GM21723 (cell line): ENCODE data around the gene ARHGAP4.

Source experiments
- ATAC-seq: cut with Tn5 transposase; IDR thresholded peaks from one replicate; pipeline ENCODE4 v1.9.1; 2021; ENCODE audit warnings: mild to moderate bottlenecking, moderate library complexity; ENCODE audit not compliant: unreplicated experiment

The ARHGAP4 gene

DNA sequence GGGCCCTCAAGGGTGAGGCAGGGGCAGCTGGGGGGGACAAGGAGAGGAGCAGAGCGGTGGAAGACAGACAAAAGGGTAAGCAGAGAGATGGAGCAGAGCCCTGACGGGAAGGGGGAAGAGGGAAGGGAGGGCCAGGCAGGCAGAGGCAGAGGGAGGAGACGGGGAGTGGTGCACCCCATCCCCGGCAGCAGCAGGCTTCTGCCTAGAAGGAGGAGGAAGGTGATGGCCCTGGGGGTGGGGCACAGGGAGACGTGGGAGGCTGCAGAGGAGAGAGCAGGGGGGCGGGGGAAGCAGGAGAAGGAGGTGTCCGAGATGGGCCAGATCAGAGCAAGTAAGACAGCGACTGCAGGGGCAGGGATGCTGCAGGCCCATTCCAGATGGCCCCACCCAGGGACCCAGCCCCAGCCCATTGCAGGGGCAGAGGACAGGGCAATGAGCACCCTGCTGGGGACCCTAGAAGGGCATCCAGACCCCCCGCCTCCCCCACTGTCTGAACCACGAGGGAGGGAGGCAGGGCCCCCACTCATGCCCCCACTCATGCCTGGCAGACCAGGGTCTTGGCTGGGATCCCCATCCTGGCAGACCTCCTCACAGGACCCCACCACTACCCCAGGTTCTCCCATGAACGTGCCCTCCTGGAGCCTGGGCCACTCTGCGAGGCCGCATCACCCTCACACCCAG, 42.8 kb downstream of the ARHGAP4 start:
- no peak for ATAC-seq

DNA sequence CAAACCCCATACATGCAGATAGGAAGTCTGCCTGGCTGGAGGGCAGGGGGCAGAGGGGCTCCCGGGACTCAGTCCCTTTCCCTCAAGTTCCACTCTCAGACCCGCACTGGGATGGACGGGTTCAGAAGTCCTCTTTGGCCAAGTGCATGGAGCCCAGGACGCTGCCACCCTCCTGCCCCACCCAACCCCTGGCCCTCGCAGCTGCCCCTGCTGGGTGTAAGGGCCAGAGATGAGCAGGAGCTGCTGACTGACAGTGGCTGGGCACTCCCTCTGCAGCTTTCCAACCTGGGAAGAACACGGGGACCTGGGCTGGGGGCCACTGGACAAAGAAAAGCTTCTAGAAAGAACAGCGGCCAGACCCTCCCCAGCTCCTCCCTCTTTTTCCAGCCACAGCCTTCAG, 43.5 kb downstream of the ARHGAP4 start:
- no peak for ATAC-seq

DNA sequence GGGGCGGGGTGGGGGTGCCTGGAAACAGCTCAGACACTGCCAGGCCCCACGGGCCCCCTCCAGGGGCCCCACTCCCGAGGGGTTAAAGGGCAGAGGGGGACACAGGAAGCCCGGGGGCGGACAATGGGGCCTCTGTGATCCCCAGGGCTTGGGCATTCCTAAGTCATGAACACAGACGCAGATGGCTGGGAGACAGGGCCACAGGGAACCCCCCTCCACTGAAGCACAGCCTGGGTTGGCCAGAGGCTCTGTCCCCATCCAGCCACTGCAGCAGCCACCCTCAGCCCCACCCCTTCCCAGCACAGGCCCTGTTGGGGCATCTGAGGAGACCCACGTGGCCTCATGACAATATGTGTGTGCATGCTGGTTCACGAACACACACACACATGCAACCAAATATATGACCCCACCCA, 44.0 kb downstream of the ARHGAP4 start:
- ATAC-seq = no peak

DNA sequence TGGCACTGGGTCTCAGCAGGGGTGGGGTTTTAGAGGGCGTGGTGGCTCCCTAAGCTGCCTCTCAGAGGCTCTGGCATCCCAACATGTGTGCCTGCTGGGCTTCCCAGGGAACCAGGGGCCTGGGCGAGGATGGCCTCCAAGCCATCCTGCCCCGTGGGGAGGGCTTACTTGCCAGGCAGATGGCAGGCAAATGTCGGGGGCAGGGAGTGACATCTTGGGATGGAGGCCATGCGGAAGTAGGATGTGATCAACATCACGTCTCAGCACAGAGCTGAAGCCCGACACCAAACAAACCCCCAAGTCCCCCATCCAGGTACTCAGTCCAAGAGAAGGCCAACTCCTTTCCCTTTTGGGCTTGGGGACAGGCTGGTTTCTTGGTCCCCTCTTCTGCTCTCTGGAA, 44.8 kb downstream of the ARHGAP4 start:
- no peak for ATAC-seq

DNA sequence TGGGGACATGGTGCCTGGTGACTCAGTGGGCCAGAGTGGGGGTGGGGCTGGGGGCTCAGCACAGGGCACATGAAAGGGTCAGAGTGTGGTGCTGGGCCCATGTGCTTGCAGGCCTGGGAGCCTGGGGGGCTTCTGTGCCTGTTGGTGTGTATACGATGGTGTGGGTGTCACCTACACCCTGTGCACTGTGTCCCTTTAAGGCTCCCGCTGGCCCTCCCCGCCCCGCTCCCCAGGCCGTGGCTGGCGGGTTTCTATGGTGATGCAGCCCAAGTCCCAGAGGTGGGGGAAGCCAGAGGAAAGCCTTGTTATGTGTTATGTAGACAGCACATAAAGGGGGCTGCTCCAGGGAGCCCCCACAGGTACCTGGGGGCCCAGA, 45.6 kb downstream of the ARHGAP4 start:
- no peak for ATAC-seq

DNA sequence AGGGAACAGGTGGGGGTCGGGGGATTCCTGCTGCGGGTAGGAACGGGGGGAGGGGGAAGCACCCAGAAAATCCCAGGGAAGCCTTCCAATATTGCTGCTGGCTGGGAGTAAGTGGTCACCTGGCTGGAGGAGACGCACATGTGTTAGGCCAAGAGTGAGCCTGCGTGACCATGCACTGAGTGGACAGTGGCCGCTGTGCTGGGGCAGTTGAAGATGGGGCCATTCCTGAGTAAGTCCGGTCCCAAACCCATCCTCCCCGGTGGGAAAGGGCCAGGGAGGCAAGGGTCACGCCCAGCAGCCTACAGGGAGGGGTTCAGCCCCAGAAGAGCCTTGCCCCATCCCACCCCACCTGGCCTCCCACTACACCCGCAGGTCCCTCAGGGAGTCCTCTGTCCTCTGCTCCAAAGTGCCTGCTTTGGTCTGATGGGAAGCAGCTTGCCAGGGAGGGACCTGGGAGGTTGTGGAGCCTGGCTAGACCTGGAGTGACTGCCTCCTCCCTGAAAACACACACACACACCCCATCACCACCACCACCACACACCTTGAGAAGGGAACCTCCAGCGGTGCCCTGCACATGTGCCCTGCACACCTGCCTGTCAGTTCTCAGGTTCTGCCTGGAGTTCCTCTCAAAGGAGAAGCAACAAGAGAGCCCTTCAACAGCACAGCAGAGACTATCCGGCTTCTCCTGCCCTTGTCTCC, 46.2 kb downstream of the ARHGAP4 start:
- no peak for ATAC-seq

DNA sequence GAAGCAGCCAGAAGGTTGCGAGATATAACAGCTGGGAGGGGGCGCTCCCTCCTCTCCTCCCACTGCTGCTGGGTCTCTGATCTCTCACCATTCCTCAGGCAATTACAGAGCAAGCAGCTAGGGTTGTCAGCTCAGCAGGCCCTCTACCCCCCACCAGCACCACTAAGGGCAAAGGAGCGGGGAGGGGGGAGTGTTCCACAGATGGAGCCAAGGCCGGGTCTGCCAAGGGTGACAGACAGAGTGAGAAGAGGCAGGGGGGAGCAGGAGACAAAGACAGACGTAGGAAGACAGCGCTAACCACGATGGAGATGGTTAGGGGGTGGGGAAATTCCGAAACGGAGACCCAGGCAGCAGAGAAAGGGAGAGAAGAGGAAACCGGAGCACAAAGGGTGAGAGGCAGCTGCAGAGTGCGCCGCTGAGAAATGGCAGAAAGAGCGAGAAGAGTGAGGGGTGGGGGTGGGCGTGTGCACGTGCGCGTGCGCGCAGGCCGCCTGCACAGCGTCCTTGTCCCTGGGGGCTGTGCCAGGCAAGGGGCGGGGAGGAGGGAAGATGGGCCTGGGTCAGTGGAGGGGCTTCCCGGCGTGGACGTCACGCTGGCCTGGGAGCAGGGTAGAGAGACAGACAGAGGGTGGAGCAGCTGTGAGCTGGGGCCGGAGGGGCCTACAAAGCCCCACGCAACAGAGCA, 47.0 kb downstream of the ARHGAP4 start:
- no peak for ATAC-seq

DNA sequence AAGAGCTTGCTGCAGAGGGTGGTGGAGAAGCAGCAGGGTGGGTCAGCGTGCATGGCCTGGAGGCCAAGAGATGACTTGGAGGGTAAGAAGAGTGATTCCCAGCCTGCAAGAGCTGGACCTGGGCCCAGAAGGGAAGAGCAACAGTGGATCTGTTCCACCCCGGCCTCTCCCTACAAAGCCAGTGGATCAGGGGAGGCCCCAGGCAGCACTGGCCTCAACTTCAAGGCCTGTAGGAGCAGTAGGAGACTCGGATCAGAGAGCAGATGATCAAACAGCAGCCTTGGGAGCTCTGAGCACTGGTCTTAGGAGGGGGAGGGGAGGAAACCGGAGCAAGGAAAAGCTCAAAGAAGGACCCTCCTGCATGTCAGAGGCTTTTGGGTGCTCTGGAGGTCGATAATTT, 47.7 kb downstream of the ARHGAP4 start:
- no peak for ATAC-seq

DNA sequence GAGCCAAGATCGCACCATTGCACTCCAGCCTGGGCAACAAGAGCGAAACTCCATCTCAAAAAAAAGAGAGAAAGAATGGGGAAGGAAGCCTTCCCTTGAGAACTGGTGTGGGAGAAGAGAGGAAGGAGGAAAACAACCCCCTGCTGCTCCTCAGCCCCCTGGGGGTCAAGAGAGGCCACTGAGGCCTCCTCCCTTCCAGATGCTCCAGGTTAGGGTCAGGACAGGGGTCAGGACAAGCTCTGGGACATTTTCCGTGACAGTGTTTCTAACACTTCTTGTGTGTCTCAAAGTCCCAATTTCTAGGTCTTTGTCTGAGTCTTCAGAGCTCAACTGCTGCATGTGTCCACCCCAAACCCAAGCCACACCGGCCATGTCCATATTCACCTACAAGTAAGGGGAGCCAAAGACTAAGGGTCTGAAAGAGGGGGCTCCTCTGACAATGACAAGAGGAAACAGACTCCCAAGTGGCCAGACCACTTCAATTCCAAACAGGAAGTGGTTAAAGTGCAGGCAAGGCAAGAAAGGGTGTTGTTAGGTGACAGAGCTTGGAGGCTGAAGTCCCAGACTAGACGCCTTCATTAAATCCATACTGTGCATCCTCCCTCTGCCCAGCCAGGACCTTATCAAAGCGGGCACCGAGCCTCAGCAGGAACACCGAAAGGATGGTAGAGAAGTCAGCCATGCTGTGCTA, 48.3 kb downstream of the ARHGAP4 start:
- no peak for ATAC-seq

DNA sequence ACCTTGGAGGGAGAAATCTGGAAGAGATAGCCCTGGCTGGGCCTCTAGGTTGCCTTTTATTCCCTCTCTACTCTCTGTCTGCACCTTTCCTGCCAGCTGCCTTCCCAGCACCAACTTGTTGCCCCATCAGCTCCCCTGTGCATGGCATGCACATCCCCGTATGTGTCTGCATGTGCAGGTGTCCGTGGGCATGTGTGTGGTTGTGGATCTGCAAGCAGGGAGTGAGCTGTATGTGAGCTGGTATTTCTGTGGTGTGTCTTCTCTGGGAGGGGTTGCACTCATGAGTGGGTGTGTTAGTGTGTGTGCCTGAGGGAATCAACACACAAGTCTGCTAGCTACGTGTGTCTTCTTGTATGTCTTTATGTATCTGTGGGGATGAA, 50.0 kb downstream of the ARHGAP4 start:
- no peak for ATAC-seq

DNA sequence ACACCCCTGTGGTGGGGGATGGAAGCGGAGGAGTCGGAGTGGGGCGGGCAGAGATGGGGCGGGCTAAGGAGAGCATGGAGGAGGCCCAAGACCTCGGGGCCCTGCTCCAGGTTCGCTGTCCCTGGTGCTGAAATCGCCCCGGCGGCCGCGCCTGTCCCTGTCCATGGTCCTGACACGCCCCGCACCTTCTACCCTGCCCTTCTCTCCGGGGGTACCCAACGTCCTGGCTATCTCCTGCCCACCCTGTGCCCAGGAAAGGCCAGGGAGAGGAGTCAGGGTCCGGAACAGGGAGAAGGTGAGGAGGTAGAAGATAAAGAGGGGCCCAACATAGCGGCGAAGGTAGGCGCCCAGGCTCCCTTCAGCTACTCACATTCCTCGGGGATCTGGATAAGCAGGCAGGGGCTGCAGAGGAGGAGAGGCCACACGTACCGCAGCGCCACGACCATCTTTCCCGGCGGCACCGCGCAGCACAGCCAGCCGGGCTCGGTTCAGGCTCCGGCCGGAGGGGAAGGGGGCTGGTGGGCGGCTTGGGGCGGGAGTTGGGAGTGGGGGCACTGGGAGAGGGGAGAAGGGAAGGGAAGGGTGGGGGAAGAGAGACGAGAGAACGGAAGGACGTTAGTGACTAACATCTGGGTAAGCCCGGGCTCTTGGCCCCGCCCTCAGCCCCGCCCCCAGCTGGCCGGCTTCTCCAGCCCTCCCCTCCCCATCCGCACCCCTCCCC, 50.5 kb downstream of the ARHGAP4 start:
- ATAC-seq = no peak

DNA sequence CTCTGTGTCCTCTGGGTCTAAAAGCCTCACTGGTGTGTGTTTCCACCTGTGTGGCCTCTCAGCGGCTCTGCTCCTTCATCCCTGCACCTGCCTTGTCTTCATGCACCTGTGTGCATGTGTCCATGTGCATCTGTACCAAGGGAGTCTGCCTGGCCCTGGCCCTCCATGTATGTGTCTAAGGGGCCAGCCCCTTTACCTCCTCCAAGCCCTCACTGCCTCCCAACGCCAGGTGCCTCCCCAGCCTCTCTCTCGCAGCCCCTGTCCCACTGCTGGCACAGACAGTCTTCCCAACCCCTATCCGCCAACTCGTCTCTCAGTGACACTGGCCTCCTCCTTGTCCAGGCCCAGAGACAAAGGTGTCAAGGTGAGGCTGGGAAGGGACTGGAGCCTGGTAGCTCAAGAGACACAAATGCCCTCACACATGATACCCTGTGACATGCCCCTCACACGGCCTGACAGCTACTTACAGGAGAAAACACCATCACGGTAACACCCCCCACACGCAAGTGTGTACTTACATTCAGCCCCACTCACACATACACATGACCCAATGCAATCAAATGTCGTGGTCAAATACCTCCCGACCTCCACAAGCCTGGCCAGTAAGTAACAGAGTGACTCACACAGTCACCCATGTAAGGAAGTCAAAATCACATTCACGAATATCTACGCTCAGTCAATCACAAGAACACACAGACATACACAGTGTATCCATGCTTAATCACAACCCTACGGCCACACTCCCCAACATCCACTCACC, 51.5 kb downstream of the ARHGAP4 start:
- no peak for ATAC-seq

DNA sequence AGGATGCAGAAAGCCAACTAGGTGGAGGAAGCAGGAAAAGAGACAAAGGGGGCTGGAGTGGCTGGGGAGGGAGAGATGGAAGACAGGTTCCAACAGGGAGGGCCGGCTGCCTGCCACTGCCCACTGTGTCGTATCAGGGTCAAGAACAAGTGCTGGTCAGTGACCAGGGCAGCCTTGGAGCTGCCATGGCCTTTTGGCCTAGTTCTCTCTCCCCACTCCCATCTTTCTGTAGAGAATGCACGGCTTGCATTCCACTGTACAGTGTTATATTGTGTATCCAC, 52.0 kb downstream of the ARHGAP4 start:
- ATAC-seq = no peak

DNA sequence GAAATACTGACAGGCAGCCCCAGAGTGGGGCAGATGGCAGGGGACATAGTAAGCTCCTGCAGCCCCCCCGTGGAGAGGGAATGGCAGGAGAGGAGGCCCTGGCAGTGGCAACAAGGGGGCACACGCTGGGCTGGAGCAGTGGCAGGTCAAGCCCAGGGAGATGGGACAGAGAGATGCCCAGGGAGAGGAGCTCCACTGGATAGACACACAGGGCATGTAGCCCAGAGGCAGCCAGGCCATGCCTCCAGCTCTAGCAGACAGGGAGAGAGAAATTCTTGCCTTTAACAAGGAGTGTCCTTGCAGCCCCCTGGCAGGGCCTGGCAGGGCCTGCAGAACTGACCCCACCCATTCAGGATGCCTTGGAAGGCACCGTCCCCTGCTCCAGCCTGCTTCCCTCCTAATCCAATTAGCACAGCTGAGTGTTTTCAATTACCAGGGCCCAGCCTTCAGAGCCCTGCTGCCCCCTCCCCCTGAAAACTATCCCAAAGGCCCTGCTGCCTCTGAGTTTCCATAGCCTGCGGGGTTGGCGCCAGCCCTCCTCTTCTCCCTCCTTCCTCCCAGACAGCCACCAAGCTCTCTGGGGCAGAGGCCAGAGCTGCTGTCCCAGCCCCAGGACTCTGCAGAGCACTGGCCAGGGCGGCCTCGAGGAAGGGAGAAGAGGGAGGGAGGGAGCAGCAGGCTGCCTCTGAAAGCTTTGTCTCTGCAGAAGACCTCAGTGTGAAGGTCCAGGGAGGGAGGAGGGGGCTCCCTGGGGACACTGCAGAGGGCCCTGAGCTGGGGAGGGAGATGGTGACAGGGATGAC, 52.6 kb downstream of the ARHGAP4 start:
- ATAC-seq = no peak

DNA sequence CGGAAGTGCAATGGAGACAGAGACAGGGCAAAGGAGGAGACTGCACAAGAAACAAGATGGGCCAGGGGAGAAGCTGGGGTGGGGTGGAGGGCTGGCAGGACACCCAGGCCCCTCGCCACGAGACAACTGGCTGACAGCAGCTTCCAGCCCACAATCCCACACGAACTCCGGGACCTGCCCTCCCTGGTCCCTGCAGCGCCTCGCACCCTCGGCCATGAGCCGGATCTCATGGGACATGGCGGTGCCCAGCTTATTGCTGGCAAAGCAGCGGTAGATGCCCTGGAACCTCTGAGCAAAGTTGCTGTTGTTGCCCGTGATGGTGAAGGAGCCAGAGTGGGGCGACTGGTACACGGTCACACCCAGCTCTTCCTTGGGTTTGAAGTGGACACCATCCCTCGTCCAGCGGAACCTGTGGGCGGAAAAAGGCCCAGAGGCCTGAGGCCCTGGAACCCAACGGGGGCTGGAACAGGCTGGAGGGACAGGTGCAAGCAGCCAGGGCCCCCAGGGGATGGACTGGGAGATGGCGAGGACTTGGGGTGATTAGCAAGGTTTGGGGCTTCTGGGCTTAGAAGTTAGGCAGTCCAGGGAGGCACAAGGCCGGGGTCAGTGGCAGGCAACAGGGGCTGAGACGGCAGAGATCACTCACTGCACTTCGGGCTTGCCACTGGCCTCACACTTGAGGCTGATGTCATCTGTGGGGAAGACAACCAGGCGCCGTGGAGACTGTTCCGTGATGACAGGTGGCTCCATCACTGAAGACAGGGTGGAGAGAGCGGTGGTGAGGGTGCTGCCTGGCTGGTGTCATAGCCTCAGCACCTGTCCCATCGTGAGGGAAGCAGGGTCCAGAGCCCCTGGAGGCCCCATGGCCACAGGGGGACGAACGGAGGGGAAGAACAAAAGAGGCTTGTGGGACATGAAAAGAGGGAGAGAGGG, 53.9 kb downstream of the ARHGAP4 start:
- ATAC-seq = no peak

DNA sequence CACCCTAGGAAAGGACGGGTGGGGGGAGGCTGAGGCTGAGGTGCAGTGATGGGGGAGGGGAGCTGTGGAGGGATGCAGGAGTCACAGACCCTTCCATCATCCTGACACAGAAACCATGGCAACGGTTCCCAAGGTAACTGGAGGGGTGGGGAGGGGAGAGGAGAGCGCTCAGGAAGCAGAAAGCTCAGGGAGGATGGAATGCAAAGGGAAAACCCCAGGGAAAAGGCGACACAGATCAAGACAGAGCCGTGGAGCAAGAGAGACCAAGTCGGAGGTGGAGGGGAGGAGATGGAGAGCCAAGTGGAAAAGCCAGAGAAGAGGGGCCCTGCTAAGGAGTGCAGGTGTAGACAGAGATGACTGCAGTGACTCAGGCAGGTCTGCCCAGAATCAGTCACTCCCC, 54.6 kb downstream of the ARHGAP4 start:
- ATAC-seq = no peak

DNA sequence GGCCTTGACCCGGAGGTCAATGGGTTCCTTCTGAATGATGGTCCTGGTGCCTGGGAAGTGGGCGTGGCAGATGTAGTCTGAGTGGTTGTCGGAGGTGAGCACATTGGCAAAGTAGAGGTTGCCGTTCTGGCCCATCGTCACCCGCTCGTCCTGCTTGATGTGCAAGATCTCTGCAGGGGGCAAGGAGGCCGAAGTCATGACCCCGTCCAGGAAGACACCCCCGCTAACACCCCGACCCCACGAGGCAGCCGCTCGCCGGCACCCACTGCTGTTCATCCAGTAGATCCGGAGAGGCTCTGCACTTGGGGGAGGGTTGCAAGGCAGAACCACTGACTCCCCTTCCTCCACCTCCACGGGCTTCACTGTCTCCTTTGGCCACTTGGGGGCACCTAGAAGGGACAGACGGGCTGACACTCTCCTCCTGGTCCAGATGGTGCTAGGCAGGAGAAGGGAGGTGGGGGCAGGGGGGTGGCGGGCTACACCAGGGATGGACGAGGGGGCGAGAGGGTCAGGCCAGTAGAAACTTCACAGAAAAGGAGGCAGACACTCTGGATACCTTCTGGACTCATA, 55.2 kb downstream of the ARHGAP4 start:
- no peak for ATAC-seq

DNA sequence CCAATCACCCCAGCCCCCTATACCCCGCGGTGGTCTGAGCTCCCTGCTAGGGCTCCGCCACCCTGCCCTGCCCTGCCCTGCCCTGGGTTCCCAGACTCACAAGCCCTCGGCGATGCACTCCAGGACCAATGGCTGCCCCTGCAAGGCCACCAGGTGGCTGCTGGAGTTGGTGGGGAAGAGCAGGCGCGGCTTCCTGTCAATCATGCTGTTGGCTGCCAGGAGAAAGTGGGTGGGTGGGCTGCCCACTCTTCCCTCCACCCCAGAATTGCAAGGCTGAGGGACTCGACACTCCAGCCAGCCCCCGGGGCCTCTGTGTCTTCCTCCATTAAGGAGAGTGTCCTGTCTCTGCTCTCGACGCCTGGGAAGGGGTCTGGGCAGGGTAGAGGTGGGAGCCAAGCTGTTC, 55.8 kb downstream of the ARHGAP4 start:
- no peak for ATAC-seq
